COLO829 (cell line): ENCODE measurements around the gene PPP1R9B.
A peak's percentile ranks its signal among the peaks of the same experiment; 100 is the strongest.

ENCODE experiments used
- DNase-seq: peaks from one replicate; pipeline ENCODE4 v3.0.0; 2012; ENCODE audit warnings: low spot score

The PPP1R9B gene

DNA sequence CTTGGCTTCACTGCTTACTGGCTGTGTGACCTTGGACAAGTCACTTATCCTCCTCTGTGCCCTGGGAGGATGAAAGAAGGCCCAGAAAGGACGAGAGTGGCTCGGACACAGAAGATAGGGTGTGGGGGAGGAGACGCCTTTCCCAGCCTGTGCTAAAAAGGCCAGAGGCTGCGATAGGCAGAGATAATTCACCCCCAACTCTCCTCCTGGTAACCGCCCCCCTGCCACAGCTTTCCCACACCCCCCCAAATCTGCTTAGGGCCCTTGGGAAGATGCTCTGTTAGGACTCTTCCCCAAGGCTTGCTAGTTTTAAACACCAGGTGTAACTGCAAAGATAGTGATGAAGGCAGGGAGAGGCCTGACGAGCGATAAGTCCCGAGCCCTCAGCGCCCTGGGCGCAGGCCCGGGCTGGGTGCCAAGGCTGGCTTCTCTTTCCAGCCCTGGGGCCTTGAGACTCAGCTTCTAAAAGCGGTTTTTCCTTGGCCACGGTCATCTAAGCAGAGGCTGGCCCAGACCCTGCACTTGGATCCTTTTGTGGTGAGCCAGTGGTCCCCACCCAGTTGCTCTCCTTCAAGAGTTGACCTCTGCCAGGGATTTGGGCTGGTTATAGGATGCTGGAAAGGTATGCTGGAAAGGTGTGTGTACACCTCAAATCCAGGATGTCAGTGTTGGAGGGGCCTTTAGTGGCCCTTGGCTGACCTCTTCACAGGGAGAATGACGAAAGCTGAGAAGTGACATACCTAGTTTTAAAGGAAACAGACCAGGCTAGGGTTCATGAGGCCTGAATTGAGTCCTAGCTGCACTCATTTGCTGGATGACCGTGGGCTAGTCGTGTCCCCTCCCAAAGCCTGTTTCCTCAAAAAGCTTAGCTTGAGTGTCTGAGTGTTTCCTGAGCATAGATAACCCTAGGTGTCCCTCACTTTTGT lies 3.4 kb upstream of the PPP1R9B start:
- DNase-seq, result no peak

DNA sequence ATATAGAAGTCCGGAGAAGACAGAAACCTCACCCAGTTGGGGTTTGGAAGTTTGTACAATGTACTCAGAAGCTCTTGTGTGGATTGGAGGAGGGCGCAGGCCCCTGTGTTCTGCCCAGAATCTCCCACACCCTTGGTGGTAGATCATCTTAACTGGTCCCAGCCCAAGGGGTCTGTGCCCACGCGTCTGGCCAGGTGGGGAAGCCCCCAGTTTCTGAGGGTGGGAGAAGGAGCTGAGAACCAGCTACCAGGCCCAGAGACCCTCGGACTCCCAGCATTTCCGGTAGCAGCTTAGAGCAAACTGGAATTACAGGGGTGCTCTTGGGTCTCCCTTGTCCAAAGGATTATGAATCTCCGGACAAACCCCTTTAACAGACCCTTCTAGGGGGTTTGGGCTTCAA lies 2.3 kb upstream of the PPP1R9B start:
- DNase-seq, result no peak

DNA sequence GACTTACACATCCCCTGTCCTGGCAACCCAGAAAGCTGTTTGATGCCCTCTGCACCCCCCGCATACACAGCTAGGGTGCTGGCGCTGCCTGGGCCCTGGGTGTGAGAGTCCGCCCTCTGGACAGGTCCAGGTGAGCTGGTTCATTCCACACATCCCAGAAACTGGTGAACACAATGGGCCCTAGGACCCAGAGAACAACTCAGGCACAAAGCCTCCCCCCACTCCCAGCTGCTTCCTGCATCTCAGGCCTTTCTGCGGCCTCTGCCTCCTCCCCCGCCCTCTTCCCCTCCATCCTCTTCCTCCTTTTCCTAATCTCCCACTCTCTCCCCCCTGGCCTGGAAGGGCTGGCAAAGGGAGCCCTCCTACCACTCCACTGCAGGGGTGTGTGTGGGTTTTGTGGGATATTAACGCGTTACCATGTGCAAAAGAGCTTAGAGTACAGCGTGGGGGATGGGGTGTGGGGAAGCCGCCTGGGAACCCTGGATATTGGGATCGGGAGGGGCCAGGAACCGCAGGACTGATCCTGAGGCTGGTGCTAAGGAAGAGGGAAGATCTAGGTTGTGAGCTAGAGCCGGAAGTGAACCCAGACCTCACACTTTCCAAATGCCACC lies 1.6 kb upstream of the PPP1R9B start:
- DNase-seq, result peak; percentile 89

DNA sequence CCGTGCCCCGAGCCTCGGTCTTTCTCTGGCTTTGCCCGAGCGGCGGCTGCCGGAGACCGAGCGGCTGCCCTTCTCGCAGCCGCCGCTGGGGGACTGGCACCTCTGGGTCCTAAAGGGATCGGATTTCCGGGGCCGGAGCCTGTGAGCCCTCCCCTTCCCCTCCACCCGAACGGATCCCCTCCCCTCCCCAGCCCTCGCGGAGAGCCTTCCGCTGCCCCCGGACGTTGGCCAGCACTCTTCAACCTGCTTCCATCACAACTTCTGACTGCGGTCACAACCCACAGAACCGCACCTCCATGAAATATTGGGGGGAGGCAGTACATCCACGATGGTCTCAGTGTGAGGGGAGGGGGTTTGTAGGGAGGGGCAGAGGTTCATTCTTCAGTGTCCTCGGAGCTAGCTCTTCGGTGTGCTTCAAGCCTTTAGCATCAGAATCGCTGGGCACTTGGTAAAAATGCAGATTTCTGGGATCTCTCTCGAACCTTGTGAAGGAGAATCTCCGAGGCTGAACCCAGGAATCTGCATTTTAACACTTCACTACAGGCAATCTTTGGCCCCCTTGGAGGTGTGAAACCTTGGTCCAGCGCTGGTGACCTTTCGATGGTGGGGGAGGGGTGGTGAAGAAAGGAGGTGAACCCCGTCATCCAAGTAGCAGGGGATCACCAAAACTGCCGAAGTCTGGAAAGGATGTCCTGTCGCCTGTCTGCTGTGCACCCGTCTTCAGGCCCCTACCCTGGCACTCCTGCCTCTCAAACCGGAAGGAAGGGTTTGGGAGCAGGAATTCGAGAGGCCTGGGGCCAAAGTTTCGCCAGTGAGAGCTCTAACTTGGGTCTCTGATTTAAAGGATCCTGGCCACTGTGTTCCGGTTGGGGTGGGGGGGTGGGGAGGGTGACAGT lies 812 bp upstream of the PPP1R9B start:
- DNase-seq, result peak; percentile 90

DNA sequence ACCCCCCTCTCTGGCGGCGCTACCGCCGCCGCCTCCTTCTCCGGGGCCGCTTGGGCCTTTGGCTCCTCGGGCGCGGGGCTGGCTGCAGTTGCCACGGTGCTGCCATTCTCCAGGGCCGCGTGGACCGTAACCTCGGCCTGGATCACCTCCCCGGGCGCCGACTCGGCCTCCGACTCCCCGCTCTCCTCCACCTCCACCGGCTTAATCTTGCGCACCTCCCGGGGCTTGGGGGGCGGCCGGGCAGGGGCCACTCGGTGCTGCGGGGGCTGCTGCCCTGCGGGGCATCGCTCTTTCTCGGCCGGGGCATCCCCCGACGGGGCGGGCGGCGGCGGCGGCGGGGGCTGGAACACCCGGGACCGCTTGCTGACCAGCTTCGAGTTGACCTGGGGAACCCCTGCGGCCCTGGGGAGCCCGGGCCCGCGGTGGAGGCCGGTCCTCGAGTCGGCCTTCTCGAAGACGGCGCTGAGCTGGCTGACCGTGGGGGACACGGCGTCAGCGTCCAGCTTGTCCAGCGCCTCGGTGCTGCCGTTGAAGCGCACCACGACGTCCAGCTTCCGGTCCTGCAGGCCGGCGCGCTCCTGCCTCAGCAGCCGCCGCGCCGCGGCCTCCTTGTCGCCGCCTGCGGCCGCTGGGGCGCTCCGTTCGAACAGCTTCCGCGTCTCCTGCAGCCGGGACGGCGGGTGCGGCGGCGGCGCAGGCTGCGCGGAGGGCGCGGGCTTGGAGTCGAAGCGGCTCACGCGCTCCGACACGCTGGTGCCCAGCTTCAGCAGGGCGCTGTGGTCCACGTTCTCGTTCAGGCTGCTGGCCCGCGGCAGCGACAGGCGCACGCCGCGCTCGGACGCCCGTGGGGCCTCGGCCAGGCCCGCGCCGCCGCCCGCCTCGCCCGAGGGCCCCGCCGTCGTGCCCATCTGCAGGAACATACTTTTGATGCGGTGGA lies 792 bp downstream of the PPP1R9B start:
- no peak for DNase-seq

DNA sequence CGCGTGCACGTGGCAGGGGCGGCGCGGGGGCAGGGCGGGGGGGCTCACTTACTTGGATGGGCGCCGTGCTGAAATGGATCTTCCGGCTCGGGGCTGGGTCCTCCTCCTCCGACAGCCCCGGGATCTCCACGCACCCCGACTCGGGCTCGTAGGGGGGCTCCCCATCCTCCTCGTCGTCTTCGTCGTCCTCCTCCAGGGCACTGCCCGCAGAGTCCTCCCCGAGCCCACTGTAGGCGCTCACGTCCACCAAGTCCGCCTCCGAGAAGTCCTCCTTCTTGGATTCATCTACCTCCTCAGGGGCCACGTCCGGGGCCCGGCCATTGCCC lies 1.4 kb downstream of the PPP1R9B start:
- DNase-seq, result no peak

DNA sequence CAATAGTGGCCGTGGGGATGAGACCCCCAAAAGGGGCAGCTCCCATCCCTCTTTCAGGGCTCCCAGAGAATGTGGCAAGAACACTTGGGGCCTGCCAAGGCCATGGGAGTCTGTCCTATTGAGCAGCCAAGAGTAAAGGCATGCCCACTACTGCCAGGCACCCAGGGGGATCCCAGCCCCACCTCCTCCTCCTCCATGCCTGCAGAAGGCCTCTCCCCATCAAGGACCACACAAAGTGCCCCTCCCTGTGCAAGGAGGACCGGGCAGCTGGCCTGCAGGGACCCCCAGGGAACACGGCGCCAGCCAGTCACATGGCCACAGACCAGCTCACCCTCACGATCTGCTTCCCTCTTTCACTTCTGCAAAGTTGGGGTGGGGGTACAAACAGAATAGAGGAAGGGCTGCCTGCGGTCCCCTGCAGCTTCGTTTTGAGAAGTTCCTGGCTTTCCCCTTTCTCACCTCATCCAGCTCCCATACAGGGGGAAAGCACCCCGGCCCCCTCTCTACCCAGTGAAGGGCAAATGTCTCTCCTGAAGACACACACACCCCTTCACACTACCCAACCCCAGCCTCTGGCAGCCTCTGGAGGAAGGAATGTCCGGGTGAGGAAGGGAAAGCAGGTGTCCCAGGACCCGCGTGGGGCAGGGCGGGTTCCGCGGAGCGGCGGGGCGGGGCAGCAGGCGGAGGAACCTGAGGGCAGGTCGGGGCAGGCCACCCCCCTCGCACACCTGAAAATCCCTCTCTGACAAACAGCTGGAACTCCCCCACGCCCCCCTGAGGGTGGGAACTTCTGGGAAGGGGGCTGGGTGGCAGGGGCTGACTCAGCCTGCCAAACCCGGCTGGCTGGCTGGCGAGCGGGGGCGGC lies 2.0 kb downstream of the PPP1R9B start:
- no peak for DNase-seq

DNA sequence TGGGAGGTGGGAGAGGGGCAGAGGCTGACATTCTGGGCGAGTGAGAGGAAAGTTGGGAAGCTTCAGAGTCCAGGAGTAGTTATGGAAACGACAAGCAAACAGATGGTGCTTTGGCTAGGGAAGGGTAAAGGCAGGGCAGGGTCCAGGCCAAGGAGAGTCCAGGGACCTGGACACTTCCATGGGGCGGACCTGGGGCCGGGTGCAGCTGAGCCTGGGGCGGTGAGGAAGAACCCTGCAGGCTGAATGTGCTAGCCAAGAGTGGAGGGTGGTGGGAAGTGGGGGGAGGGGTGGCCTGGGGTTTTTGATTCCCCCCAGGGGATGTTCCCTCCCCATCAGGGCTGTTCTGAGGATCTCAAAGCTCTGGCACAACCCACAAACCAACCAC lies 2.6 kb downstream of the PPP1R9B start:
- no peak for DNase-seq

DNA sequence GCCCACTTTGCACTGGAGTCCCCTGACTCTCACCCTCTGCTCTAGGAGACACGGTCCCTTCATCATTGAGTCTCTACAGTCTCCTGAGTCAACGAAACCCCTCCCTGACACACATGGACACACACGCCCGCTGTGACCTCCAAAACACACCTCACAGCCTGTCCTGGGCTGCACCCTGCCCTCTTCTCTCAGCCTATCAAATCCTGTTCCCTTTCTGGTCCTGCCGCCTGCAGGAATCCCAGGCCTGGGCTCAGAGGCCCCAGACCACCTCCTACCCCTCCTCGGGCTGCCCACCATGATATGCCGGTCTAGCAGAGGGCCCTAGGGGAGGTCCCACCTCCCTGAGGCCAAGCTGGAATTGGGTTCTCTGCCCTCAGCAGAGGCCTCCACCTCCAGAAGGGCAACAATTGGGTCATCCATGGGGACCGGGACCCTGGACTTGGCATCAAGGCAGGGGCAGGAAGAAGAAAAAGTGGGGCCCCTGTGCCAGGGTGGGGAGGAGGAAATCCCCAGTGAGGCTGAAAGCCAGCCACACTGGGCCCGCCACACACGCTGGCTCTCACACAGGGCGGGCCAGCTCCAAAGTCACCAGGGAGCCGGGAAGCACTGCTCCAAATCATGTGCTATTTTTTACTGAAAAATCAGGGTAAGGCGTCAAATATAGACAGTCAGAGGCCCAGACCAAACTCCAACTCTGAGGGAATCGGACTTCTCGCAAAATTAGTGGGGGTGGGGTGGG lies 3.4 kb downstream of the PPP1R9B start:
- DNase-seq, result no peak

DNA sequence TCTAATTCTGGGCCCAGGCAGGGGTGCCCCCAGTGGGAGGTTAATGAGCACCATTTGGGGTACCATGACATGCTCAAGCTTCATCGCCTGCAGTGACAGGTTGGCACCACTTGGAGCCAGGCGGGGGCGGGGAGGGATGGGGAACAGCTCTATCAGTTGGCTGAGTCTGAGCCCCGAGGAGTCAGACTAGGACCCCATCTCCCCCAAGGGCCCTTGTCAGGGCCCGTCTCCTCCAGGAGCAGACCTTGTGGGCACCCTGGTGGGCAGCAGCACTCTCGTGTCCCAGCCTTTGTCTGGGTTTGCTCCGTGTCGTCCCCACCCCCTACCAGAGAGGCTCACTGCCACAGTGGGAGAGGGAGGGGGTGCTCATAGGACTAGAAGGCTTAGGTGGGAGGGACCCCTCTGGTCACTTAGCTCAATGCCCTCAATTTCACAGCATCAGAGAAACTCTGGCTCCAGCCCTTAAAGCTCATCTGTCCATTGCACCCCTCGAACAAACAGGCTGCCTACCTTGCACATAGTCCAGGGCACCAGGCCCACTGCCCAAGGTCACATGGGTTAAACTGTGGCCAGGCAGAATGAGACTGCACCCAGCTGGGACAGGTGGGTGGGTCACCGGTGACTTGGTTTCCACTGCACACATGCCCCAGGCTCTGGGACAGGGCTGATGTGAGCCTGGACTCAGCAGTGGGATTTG lies 4.1 kb downstream of the PPP1R9B start:
- no peak for DNase-seq

DNA sequence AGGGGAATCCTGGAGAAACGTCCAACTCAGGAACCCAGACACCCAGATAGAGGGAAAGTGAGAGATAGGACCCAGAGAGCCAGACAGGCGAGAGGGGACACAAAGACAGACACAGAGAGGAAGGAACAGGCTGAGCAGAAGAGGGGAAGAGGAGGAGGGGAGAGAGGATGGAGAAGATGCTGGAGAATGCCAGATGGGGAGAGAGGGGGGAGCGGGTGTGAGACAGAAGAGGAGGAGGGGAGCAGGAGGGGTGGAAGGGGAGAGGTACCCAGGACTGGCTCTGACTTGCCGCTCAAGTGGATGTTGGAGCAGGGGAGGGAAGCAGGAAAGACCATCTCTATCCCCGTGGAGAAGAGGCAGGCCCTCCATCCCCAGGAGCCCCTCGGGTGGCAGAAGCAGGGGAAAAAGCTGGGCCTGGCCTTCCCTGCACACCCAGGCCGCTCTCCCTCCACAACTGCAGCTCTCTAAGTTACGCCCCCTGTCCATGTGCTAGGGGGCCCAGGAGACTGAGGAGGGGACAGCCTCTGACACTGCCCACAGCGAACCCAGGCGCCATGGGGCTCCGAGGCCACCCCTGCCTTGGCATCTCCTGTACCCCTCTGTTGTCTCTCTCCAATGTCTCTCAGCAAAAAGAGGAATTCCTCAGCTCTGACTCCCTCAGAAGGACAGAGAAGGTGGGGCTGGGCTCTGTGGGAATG lies 4.8 kb downstream of the PPP1R9B start:
- DNase-seq, result no peak

DNA sequence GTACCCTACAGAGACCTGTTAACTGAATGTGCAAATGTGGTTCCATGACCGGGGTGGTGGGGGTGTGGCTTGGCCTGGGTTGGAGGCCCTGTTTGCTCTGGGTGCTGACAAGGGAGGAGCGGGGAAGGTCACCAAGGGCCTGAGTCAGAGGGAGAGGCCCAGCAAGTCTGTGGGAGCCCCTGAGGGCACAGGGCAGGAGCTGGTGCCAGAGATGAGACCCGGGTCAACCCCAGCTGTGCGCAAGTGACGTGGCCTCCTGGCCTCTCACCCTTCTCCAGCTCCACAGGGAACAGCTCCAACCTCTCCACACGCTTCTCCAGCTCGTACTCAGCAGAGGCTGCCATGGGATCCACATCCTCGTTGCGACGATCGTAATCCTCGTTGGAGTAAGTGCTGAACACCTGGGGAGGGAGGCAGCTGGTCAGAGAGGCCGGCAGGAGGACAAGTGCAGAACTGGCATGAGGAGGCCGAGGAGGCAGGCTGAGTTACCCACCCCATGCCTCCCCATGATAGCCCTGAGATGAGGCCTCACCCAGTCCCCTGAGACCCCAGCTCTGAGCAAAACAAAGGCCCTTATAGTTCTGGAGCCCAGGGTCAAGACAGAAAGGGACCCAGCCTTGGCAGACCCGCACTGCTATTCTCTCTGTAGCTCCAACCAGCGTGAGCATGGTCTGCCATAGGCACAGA lies 5.5 kb downstream of the PPP1R9B start:
- DNase-seq, result no peak

DNA sequence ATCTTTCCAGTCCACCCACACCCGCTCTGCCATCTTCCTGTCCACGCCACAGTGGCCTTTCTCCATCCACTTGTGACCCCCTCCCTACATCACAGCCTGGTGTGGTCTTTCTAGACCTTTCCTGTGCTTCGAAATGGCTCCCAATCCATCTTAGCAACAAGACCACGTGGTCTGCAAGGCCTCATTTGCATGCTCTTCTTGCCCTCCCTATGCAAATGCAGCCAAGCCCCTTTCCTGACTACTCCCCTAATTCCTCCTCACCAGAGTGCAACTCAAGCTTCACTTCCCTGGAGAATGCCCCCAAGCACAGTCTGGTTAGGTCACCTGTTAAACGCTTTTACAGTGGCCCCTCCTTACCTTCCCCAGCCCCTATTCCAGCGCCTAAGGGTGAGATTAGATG lies 6.1 kb downstream of the PPP1R9B start:
- no peak for DNase-seq

DNA sequence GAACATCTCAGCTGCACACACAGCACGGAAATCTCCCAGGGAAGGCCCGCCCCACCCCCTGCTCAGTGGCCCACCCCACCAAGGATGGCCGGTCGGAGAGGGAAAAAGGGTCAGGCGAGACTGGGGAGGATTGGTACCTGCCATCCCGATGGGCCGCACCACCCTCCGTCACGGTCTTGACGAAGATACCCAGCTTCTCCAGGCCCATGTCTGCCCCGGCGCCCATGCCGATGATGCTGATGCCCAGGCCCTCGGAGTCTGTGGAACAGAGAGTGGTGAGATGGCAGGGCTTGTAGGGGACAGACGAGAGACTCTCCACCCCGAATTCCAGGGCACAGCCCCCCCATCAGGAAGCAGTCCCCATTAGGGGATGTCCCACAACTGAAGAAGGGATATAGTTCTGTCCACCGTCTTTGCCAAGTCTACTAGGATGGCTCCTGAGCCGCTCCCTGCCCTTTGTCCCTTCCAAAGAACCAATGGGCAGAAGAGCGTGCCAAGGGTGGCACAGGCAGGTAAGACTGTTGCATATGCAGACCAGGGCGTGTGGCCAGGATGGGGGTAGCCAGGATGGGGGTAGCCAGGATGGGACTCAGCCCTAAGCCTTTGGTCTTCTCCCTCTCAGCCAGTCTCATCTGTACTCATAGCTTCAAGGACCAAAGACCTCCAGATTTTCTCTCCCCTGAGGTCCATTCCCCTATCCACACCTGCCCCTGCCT lies 6.9 kb downstream of the PPP1R9B start:
- no peak for DNase-seq

DNA sequence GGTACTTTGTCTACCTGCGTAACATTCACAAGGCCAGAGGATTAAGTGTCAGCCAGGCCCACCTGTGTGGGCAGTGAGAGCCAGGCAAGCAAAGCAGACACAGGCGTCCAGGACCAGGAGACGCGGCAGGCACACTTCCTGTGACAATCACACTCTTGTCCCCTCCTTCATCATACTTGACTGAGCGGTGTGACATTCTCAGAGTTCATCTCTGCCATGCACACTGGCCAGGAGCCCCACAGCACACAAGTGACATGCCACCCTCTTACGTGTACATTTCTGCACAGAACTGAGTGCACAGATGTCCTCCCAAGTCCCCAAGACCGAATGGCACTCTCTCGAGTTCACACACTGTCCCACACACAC lies 8.7 kb downstream of the PPP1R9B start:
- DNase-seq, result no peak

DNA sequence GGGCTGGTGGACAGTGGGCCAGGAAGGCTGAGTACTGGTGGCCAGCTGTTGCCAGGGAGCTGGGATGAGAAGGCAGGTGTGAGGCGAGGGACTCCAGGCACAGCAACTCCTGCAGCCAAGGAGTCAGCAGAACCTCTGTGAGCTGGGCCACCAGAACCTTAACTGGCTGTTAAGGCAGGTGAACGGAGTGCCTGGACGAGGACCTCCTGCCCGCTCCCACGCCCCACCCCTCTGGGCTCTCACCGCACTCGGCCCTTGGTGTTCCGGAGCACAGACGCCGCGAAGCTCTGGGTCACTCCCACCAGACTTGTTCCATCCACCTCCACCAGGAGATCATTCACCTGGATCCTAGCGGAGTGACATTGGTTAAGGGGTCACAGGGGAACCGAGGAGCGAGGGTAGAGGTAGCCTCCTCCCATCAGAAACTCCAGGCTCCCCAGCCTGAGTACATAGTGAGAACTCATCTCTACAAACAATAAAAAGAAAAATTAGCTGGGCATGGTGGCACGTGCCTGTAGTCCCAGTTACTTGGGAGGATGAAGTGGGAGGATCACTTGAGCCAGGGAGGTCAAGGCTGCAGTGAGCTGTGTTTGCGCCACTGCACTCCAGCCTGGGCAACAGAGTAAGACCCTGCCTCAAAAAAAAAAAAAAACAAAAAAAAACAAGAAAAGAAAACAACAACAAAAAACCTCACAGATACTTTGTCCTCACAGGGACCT lies 9.3 kb downstream of the PPP1R9B start:
- no peak for DNase-seq
